Measurements from ENCODE around the gene GSDME.

- TF ChIP-seq CTCF (IDR thresholded peaks at IDR 0.05) (no peak), TCF7L2 (IDR thresholded peaks at IDR 0.05; ENCODE audit: low read depth, low read length) (no peak), POLR2AphosphoS5 (IDR thresholded peaks at IDR 0.05; ENCODE audit: low read depth, low read length) (no peak)
These were observed 58.6 kb downstream of the GSDME start for GRCh38 chr7:24698531-24699266.
